G401 (cell line): Measurements from ENCODE around the gene KANSL3. TPM values are rescaled to one million over a fixed set of nuclear protein-coding genes. Genes with fewer than 3 reads are reported as not detected.
A peak's percentile ranks its signal among the peaks of the same experiment; 100 is the strongest.

Experiments
- DNase-seq: peaks from one replicate; pipeline ENCODE4 v3.0.0-alpha.2; 2015; ENCODE audit warnings: low spot score
- in situ Hi-C: cut with HindIII; loops from 2 replicates; pipeline ENCODE4 v1.10.0; 2016; ENCODE audit warnings: low sequenced_read_pairs, mixed read lengths
- total RNA-seq: library from RNA; depleted of rRNA; stranded (reverse); fragments of >200 nt; shearing (Covaris generic); gene quantifications from 2 replicates; pipeline ENCODE4 v1.2.3, GENCODE V29; 2014

The KANSL3 gene
- total RNA-seq, 1 experiment from 2014 or later = 33.5 TPM

DNA sequence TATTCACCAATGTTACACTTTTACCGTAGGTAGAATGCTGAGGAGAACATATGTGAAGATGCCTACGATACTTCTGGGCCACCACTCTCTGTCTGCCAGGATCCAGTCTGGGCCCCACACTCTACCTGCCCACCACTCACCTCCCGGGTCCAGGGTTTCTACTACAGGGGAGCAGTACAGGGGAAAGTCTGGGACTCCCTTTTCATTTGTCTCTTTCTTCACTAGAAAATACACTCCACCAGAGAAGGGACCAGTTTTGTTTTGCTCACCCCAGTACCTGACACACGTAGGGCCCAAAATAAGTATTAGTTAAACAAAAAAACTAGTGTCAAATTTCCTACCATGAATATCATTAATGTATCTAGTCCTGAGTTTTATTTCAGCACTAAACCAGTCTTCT, 21.1 kb downstream of the KANSL3 start:
- no peak for DNase-seq
- in situ Hi-C loops = no loop called here

DNA sequence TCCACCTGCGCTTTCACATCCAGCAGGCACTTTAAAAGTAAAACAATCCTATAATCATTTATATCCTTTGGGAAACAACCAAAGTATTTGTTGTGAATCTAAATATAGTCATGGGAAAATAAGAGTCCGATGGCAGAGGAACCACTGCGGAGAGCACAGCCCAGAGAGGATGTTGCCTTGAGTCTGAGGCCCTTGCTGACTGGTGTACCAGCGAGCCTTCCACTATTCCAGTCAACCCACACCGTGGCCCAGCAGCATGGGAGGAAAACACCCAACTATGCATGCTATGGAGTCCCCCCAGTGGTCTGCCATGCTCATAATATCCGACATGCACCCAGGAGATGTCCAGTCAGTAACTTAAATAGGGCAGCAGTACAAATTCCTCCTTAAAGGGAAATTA, 21.6 kb downstream of the KANSL3 start:
- in situ Hi-C loops = no loop called here
- DNase-seq = no peak

DNA sequence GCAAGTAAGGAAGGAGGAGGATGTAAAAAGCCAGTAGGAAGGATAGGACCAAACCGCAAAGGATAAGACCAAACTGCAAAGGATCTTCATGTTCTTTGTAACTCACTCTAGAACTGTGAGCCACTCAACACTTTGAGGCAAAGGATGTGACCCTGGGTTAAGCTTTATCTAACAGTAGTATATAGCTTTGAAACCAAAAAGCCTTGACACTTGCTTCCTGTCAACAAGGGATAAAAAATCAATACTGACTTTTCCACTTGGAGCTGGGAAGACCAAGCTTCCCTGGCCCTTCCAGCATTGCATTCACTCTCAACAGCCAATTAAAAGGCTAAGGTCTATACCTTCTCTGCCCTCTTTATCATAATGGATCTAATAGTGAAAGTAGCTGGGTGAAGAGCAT, 22.0 kb downstream of the KANSL3 start:
- in situ Hi-C loops = no loop called here
- DNase-seq = no peak

DNA sequence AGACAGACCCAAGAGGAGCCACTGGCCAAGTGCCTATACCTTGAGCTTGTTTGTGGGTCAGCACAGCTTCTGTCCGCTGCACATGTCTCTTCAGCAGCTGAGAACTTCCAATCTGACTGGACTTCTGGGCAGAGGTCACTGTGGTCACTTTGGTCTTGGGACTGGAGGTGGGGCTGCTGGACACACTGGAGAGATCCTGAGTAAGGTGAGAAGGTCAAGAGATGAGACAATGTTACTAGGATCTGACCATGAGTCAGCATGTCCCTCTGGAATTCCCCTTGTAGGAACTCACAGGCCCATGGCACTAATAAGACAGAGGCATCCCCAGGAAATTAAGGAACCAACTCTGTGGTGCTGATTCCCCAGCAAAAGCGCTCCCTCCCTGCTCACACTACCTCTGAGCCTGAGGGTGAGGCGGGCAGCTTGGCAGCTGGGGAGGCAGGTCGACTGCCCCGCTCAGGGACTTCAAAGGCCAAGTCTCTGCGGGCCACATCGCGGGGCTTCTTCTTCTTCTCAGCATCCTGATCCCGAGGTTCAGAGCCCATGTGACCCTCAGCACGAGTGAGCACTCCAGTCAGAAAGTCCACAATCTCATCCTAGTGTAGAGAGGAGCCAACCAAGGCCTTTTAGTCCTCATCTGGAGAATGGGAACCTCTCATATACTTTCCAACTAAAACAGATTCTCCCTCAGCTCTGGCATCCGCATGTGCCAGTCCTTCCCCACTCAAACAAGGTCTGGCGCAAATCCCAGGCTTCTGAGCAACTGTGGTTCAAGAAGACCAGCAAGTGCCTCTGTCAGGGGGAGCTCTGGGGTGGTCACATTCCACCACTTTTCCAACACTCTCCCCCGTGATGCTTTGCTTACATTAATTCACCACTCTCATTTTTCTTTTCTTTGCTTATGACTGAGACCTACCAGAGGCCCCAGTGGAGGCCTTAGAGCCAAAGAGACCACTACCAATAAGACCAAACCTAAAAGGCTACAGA, 29.4 kb downstream of the KANSL3 start:
- in situ Hi-C loops = no loop called here
- no peak for DNase-seq

DNA sequence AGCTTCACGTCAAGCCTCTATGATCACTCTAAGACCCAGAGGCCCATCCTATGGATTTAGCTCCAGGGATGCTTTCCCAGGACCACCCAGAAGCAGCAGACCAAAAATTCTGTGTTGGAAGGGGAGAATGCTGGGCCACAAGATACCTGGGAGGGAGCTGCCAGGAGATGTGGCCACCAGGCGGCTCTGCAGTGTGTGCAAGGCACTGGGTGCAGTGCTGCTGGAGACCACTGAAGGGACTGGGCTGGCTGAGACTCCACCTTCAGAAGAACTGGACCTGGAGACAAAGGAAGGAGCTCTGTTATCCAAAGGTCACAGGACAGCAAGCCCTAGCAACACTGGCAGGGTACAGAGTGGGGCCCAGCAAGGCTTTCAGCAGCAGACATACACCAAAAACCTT, 34.0 kb downstream of the KANSL3 start:
- DNase-seq = no peak
- in situ Hi-C loops = no loop called here

DNA sequence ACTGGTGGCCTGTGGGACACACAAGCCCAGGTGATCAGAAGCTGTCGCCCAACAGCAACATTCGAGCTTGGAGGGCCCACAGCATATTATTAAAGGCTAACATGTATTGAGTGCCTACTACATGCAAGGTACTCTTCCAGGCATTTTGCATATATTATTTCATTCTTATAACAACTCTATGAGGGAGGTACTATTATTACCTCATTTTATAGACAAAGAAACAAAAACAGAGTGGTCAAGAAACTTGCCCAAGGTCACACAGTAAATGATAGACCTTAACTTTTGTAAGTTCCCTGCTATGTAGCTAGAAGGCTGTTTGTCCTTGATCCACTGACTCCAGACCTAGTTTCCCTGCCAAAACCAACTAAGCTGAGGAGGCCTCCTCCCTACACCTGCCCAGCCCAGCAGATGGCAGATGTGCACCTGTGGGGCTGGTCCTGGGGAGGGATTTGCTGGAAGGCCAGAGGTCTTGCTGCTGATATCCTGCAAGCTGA, 35.7 kb downstream of the KANSL3 start:
- in situ Hi-C loops = no loop called here
- DNase-seq = no peak

DNA sequence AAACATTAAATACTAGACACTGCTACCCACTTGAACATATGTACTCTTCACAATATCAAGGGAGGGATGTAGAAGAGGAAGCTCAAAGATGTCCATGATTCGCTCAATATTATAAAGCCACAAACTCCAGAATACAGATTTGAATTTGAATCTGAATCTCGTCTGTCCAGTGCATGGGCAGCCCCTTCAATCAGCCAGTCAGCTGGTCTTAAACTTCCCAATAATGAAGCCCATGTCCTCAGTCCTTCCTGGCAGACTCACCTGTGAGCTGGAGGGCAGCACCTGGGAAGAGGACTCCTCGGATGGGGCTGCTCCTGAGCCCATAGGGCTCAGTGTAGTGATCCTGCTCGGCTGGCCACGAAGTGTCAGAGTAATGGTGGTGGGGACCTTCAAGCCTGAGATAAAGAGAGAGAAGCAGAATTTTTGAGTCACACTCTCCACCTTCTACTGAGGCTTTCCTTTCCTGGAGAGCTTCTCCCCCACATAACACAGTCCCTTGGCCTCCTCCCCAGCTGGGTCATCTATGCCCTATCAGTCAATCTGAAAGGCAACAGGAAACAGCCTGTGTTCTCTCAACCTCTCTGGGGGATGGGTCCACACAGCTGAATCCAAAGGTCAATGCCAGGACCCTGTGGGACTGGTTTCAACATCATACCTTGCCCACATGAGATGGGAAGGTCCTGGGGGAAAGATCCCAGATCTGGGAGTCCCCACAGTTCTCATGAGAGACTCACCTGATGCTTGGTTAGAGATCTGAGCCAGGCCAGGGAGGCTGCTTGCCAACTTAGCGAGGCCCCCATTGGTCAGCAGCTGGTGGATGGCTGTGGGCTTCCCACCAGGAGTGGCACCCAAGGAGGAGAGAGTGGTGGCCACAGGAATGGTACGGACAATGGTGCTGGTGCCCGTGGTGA, 36.5 kb downstream of the KANSL3 start:
- in situ Hi-C loops = no loop called here
- no peak for DNase-seq

- in situ Hi-C loops = no loop called here
- no peak for DNase-seq
Observed at GRCh38 chr2:96599941-96600340, 38.2 kb downstream of the KANSL3 start.

GRCh38 chr2:96596596-96596995, 41.5 kb downstream of the KANSL3 start:
- no peak for DNase-seq

DNA sequence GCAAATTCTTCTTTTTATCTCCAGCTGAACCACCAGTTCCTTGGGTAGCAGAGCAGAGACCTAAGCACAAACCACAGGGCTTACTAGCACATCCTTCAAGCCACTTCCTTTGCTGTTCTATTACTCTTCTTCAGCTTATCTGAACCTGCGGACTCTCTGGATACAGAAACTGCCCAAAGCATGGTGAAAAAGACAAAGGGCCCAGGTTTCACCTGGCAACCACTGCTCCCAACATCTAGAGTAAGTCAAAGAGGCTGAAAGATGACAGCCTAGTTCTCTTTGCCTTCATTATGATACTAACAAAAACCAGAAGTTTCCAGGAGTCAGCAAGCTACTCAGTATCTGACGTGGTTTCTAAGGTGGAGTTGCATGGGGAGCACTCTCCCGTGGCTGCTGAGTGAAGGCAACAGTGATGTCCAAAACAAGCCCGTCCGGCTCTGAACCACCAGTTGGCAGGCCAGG, 43.4 kb downstream of the KANSL3 start:
- in situ Hi-C loops = no loop called here
- DNase-seq = no peak

More at GRCh38 chr2:96596596-96596995, 41.5 kb downstream of the KANSL3 start:
- in situ Hi-C loops = no loop called here

GRCh38 chr2:96594282-96594681, 43.8 kb downstream of the KANSL3 start:
- in situ Hi-C loops = no loop called here
- DNase-seq = no peak

GRCh38 chr2:96591494-96591893, 46.6 kb downstream of the KANSL3 start:
- no peak for DNase-seq
- in situ Hi-C loops = no loop called here

- DNase-seq = no peak
- in situ Hi-C loops = no loop called here
Observed at GRCh38 chr2:96591054-96591453, 47.1 kb downstream of the KANSL3 start.

GRCh38 chr2:96587843-96588242, 50.3 kb downstream of the KANSL3 start:
- in situ Hi-C loops = no loop called here
- DNase-seq = no peak

GRCh38 chr2:96584017-96584416, 54.1 kb downstream of the KANSL3 start:
- in situ Hi-C loops = no loop called here
- no peak for DNase-seq

GRCh38 chr2:96580771-96581170, 57.3 kb downstream of the KANSL3 start:
- DNase-seq = peak; percentile 6
- in situ Hi-C loops = no loop called here

DNA sequence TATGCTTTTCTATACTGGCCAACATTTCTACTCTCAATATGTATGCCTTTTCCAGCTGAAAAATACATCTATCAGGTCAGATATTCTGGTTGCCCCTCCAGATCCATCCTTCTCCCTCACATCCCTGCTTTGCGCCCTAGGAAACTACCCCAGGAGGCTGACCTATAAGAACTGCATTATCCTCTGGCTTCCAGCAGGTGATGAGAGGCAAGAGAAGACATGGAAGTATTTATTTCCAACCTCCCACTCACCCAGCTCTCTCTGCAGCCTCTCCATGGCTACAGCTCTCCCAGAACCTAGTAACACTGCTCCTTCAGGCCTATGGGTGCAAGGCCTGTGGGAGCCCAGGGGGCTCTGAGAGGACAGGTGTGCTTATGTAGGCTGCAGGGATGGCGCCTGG, 58.7 kb downstream of the KANSL3 start:
- in situ Hi-C loops = no loop called here
- DNase-seq = no peak

- DNase-seq = no peak
- in situ Hi-C loops = no loop called here
Observed at GRCh38 chr2:96578731-96579130, 59.4 kb downstream of the KANSL3 start.

DNA sequence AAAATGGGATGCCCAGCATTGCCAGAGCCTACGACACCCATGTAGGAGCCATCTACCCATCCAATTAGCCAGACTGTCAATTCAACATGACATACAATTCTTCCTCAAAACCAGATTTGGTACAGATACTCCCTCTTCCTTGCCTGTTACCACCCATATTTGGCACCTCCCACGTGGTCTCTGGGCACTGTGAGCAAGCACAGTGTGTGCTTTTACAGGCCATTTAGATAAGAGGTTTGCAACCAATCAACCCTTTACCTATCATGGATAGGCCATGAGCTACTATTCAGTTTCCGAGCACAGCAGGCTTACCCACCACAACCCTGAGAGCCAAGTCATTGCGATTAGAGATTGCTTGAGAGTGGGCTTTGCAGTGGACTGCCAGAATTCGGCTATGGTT, 60.6 kb downstream of the KANSL3 start:
- in situ Hi-C loops = no loop called here
- DNase-seq = no peak
